Activated effector memory CD4-positive, alpha-beta T cell treated with anti-CD3 and anti-CD28 coated beads, Interleukin-2, amount 50 U/mL, for 16 hours (primary cell): ENCODE measurements around the gene CIT.
A peak's percentile ranks its signal among the peaks of the same experiment; 100 is the strongest.
"Not testable (repeated sequence)": the region's sequence is repeated elsewhere in the genome, so short reads cannot be mapped to it uniquely, and the experiment has no call there.

Source experiments
- DNase-seq: peaks from one replicate; pipeline ENCODE4 v3.0.0-alpha.2; 2020

Gene CIT

DNA sequence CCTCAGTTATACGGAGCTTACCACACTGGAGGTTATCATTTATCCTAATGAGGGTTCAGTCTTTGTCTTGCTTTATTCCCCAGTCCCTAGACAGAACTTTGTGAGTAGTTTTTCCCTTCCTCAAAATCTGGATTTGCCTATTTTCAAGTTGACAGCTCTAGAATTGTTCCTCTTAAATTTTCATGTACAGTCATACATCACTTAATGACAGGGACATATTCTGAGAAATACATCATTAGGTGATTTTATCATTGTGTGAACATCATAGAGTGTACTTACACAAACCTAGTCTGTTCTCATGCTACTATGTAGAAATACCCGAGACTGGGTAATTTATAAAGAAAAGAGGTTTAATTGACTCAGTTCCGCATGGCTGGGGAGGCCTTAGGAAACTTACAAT, 206.1 kb downstream of the CIT start:
- DNase-seq: no peak

DNA sequence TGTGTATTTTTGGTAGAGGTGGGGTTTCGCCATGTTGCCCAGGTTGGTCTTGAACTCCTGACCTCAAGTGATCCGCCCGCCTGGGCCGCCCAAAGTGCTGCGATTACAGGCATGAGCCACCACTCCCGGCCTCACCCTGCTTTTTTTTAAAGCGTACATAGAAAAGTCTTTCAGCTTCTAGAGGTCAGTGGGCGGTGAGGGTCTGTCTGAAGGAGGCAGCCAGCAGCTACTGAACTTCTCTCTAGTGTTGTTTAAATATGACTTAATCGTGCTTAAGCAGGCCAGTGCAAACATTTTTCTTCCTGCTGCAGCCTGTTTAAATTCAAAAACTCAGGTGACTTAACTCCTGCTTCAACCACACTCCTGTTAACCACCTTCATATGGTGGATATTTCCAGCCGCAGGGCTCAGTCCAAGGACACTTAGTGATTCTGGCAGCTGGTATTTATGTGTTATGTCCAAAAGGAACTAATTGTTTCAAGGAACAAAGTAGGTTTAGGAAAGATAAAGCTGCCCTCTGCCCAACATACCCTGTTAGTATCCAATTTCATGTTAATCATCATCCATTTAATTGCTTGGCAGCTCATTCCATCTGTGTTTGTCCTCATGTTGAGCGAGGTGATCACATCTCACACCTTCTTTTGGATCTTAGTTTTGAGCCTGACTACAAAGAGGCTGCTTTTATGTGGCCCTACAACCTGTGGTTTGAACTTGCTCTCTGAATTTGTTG, 207.2 kb downstream of the CIT start:
- DNase-seq: no peak

DNA sequence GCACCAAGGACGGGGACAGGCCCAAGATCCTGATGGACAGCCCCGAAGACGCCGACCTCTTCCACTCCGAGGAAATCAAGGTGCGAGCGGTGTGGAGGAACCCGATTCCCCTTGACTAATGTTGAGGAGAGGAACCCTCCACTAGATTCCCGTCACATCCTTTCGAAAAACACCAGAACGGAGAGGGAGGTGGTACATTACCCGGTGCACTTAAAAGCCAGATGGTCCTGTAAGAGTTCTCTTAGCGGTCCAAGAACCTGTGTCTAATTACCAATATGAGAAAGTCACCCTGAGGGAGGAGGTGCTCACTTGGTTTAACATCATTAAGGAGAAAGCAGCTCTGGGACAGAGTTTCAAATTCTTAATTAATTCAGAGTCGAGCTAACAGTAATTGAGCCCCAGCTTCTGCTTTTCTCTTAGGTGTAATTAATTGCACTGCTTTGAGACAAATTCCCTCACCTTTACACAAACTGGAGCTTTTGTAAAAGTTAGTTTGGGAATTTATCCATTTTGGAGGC, 208.7 kb downstream of the CIT start:
- no peak for DNase-seq

DNA sequence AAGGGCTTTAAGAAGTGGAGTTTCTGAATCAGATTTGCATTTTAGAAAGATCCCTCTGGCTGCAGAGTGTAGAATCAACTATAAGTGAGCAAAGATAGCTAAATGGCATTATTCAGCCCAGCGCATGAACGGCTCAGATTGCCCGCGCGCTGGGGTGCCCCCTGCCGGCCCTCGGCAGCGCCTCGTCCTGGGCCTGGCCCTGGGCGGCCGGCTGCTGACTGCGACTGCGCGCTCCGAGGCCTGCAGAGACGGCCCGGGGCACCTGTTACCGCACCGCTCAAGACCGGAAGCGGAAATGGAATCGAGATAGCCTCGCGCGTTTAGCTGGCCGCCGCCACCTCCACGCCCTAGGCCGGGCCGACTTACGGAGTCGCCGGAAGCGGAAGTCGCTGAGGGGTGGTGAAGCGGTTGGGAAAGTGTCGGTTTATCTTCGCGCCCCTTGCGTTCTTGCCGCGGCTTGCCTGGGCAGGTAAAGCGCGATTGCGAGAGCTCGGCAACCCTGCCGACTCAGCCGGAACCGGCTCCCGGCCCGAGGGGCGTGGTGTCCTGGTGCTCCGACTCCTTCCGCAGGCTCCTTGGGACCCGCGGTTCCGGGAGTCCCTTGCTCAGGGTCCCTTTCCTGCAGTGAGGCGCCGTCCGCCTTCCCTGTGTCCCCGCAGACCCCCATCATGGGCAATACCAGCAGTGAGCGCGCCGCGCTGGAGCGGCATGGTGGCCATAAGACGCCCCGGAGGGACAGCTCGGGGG, 209.4 kb downstream of the CIT start, which contains the start of gene PRKAB1:
TSS of gene PRKAB1 (plus strand) at position 557 of the 747 bp plus-strand sequence. CDS start at position 669, 112 bp downstream.
- peak; percentile 98 for DNase-seq

DNA sequence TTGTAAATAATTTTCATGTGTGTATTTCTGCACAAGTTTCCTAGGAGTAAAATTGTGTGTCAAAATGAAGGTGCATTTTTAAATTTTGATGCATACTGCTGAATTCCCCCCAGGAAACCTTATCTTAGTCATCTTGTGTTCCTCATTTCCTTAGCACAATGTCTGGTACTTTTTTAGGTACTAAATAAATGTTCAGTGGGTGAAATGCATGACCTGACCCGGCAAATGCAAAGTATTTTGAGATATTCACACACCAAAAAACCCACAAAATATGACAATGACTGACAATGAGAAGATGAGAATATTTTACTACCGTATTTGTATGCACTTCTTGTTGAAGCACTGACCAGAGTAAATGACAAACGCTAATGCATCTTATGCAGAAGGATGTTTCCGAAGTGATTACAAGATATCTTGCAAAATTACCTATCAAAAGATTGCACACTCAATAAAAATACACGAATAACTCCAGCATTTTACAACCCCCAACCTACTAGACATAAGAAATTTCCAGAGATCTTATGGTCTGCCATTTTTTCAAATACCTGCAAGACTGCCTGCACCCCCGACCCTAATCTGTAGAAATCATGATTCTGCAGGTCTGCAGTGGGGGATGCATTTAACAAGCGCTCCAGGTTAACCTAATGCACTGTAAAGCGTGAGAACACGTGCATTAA, 210.1 kb downstream of the CIT start:
- no peak for DNase-seq

DNA sequence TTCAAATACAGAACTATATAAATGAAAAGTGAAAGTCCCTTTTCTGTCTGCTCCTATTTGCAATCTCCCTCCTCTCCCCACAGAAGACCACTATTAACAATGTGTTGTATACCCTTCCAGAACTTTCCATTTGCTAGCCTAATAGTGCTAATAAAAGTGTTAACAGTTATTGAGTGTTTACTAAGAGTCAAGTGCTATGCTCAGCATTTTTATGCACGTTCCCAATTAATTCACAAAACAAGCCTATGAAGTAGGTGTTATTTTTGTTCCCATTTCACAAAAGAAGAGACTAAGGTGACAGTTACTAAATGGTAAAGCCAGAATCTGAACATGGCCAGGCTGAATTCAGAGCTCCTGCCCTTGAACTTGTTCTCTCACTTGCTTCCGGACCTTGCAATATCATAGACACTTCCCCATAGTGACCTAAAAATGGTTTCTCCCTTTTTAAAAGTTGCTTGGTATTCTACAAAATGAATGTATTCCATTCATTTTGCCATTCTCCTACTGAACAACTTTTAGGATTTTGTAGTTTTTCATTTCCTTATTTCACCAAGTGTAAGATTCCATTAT, 210.8 kb downstream of the CIT start:
- no peak for DNase-seq

DNA sequence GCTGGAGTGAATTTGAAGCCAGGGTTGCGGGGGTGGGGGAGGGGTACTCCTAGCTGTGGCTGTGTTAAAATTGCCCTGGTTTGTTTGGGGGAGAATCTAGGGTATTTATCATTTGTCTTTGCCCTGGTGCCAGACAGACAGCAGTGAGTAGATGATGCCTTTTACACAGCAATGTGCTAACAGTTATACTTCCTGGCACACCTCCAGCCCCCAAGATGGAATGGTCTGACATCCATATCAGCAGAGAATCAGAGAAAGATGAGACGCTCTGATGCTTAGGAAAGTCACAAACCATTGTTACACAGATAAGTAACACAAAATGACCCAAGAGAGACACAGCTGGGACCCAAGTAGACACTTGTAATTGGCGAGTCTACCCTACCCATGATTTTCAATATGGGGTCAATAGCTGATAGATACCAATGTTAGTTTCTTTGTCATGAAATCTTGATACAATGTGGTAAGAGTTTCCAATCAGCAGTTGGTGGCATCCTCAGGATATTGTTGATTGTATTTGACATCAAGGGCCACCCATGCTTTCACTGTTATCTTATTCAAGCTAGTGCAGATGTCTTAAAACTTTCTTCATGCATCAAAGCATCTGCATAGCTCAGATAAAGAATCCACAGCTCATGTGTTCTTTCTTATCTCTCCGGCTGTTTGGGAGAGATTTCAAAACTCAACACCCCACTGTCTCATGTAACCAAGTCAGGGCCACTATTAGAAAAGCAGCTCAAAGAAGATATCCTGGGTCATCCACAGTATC, 211.8 kb downstream of the CIT start:
- no peak for DNase-seq

DNA sequence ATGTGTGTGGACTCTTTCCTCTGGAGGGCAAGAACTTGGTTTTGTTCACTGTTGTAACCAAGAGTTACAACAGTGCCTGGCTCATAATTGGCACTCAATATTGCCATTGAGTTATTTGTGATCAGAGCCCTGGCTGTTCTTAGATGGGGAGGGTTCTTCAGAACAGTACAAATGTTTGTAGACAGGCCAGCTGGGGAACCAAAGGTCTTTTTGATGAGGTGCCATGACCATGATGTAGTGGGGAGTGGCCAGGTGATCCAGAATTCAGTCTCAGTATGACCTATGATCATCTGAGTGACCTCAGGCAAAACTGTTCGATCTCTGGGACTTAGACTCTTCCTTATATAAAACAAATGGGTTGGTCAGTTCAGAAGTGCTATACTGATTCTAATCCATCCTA, 212.5 kb downstream of the CIT start:
- no peak for DNase-seq

DNA sequence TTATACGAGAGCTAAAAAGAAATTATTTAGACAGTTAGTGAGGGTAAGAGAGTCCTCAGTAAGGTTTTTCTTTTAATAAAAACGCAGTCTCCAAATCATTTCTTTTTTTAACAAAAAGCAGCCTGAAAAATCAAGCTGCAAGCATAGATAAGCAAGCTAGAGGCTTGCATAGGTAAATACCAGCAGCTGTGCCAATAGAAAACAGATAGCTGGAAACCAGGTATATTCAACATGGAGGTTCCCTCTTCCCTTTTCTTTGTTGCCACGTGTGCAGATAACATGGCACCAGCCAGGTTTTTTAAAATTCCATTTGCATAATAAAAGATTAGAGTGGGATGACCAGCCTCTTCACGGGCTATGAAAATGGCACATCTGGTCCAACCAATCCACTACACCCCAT, 215.2 kb downstream of the CIT start:
- no peak for DNase-seq

DNA sequence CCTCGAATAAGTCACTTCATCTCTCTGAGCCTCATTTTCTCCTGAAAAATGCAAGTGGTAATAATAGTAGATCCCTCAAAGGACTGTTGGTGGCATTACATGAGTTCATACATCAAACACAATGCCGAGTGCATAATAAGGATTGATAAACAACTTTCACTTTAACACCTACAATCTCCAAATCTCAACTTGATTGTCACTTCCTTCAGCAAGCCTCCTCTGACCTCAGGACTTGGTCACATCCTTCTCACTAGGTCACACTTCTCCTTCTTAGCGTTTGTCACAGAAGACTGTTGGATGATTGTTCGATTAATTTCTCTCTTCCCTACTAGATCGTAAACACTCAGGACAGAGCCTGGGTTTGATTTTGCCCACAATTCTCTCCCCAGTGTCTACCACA, 217.0 kb downstream of the CIT start:
- DNase-seq: no peak

DNA sequence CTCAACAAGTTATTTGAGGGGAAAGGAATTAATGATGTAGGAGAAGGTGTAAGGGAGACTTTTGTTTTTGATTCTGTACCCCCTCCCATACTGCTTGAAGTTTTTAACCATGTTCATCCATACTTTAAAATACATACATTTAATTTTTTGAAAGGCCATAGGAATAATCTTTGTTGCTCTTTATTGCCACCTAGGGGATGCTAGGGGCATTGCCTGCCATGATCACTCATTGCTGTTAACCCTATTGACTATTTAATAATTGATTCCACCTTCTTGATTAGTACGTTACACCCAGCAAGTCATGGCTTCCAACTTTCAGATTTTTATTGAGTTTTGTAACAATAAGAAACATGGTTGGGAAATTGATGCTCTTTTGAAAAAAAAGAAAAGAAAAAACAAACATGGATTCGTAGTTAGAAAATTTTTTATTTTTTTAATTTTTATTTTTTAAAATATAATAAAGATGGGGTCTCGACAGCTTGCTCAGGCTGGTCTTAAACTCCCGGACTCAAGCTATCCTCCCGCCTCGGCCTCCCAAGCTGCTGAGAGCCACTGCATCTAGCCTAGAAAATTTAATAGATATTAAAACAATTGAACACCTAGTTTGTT, 217.7 kb downstream of the CIT start:
- peak; percentile 76 for DNase-seq

DNA sequence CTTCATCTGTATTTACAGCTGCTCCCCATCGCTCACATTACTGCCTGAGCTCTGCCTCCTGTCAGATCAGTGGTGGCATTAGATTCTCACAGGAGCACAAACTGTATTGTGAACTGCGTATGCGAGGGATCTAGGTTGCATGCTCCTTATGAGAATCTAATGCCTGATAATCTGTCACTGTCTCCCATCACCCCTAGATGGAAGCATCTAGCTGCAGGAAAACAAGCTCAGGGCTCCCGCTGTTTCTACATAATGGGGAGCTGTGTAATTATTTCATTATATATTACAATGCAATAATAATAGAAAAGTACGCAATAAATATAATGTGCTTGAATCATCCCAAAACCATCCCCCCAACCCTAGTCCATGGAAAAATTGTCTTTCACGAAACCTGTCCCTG, 219.0 kb downstream of the CIT start:
- not testable (repeated sequence) for DNase-seq

DNA sequence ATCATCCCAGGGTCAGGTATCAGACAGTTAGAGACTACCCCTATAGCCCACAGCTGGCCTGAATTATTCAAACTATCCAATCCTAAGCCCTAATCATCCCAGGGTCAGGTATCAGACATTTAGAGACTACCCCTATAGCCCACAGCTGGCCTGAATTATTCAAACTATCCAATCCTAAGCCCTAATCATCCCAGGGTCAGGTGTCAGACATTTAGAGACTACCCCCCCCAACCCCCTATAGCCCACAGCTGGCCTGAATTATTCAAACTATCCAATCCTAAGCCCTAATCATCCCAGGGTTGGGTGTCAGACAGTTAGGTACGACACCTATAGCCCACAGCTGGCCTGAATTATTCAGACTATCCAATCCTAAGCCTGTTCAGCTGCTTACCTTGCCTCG, 220.1 kb downstream of the CIT start:
- DNase-seq: not testable (repeated sequence)

DNA sequence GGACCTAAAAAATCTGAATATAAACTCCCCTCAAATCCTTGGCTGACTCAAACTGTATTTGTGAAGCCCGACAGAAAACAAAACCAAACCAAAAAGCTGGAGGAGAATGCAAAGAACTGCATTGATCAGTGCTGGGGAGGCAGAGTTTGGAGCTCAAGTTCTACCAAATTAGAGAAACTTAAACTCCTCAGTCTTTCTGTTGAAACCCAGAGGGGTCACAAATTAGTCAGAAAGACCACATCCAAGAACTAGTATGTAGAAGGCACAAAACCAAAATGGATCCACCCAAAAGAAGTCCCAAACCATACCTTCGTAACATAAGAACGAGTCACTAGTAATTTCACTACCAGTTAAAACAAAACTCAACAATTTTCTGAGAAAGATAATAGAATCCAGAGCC, 224.5 kb downstream of the CIT start:
- no peak for DNase-seq

DNA sequence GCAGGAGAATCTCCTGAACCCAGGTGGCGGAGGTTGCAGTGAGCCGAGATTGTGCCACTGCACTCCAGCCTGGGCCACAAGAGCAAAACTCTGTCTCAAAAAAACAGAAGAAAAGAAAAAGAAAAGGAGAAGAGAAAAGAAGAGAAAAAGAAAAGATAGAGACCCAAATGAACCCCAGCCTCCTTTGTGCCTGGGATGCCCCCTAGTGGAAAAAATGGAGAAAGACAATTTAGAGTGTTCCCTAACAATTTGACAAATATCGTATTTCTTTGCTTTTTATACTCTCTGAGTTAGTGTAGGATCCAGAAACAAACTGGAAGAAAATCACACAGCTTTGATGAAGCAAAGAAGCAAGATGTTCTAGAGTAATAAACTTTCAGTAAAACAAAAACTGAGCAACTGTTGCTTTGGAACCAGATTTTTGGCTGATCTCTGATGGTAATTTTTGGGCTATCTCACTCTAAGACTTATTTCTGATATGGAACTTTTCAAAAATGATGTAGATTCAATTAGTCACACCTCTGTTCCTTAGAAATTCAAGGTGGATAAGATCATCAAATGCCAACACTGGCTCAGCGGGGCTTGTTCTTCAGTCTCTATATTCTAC, 227.8 kb downstream of the CIT start:
- DNase-seq: no peak

DNA sequence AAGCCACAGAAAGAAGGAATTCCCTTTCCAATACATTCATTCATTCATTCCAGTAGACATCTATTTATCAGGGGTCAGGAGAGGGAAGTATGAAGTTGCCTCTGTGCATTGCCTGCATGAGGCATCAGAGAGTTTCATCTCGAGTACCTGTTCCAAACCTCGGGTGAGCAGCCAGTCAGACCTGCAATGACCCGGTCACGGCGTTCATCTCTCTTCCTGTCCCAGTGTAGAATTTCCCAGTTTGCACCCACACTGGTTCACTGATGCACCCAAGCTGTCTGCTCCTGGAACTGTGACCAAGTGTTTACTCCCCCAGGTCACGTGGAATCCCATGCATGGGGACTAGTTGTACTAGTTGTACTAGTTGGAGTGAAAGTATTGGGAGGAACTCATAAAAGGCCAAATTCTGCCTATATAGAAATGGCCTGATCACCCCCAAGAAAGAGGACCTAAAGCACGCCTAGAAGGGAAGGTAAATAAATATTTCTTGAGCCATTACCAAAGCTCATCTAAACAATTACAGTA, 231.5 kb downstream of the CIT start:
- no peak for DNase-seq

DNA sequence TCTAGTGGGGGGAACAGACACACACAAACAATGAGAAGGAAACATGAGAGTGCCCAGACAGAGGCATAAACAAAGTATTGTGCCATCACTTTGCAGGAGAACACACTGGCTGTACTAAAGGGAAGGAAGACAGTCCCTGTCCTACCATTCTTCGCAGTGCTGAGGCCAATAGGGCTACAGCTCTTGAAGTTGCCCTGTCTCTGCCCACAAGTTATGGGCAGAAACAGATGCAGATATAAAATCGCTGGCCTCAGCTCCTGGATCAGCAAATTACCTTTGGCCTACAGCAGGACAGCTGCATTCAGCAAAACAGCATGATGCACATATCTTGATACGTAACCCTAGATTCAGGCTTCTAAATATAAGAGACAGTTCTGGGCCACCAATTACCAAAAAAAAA, 232.2 kb downstream of the CIT start:
- DNase-seq: no peak

DNA sequence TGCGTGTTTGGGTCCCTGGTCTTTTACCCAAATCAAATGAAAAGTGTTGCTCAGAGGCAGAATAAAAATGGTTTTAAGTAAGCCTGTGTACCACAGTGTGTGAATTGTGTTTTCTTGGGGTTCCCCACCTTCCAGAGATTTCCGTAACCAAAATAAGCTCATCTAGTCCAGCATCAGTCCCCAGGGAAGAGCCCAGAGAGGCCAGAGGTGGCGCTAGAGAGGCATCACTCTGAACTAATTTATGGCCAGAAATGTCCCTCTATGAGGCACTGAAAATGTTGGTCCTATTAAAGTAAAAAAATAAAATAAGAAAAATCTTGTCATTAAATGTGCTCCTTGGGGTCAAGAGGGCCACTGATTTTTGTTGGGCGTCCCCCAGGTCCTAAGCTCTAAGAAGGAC, 234.1 kb downstream of the CIT start:
- DNase-seq: no peak
